Stromal cell of bone marrow (primary cell): Measurements from ENCODE around the gene NEK7.
A peak's percentile ranks its signal among the peaks of the same experiment; 100 is the strongest.

Source experiments
- DNase-seq: peaks from one replicate; pipeline ENCODE4 v3.0.0-alpha.2; 2012; ENCODE audit warnings: low read depth

The NEK7 gene

DNA sequence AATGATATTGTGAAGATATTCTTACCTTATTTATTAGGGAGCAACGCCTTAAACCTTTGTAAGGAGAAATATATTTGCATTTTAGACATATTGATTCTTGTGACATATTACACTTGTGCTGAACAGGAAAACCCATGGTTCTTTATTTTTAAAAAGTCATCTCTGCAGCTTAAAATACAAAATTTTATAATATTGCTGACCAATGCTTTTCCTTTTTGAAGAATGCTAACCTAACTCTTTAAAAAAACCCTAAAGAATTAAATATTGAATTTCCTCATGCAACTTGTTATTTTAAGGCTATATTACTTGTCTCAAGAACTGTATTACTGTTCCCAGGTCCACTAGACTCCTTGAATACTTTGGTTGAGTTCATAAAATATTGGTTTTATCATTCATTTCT lies 99.0 kb downstream of the NEK7 start:
- DNase-seq = no peak

DNA sequence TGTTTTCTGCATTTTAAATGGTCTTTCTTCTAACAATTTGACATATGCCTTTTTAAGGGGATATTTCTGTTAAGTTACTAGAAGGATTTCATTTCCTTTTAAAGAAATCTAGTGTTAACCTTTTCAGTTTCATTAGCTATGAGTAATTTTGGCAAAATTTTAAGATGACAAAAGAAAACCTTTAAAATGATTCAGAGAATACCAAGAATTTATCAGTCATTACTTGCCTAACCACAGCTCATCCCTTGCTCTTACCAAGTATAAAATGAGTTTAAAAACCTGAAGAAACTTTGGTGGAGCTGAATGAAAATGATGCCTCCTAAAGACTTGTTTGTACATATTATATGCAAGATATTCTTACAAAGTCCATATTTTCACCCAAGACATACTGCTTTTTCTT lies 101.7 kb downstream of the NEK7 start:
- DNase-seq = peak; percentile 41

DNA sequence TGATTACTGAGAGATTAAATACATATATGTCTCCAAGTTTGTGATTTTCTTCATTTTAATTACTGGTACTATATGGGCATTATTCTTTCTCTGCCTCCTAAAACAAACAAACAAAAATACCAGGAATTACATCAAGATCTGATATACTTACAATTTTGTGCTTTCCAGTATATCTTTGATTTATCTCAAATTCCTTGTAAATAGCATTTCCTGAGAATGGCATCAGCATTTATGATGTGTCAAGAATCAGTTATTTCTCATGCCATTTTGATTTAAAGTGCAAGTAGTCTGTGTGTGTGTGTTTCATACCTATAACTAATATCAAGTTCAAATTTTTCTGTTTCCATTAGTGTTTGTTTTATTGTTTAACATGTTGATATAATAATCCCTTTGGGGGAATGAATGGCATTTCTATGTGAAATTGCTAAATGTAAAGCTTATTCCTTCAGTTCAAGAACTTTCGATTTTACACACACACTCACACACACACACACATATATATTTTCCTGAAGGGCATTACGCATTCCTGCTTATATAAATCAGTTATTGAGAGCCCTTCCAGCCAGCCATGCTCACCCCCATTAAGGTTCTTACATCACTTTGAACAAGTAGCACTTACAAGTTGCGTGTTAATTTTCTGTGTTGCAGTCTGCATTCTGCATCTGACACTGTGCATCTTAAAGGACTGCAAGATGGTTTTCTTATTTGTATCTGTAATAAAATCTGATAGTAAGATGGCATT lies 102.7 kb downstream of the NEK7 start:
- DNase-seq = no peak

- no peak for DNase-seq
Observed at GRCh38 chr1:198261886-198262285, 105.1 kb downstream of the NEK7 start.

DNA sequence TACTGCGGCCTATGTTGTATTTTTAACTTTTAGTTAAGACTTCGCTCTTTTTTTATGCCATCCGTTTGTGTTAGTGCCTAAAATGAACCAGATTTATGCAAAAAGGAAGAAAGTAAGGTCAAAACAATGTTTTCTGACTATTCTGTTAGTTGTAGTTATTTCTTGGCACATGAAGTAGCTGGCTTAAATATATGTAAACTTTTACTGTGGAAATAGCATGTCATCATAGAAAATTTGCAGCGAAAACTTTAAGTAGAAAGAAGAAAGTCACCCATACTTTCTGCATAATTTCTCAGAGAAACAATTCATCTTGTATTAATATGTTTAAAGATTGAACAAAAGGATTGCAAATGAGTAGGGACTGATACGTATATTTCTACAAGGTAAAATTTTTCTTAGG lies 106.4 kb downstream of the NEK7 start:
- DNase-seq = no peak

DNA sequence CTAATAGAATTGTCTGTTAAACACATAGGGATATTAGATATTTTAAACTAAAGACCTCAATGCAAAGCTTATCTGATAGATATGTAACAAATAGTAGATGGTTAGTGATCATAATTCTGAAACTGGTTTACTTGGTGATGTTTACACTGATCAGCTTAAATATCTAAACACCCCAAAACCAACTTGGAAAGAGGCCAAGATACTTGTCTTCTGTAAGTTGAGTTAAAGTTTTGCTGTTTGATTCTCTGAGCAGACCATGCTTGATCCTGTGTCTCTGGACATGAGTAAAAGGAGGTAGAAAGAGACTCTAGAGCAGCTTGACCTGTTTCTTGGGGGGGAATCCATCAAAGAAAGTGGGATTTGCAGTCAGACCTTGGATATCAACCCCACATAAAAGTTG lies 107.5 kb downstream of the NEK7 start:
- DNase-seq = no peak

DNA sequence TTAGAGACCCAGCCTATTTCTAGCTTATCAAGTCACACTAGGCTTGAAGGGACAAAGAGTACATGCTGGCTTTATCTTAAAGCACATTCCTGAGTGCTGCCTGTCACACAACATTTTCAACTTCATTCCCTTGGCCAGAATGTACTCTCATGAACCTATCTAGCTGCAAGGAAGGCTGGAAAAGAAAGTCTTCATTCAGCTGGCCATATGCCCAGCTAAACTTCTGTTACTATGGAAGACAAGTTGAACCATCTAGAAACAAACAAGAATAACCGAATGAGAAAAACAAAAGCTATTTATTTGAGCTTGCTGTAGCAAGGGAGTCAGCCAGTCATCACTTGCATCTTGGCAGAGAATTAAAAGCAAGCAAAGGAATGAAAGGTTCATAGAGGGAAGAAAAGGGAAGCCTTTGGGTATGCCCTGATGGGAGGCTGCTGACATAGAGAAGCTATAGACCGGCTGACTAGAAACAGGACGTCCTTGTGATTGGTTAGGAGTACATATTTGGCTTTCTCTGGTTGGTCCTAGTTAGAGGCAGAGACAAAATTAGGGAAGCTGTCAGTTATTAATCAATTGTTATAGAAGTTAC lies 108.4 kb downstream of the NEK7 start:
- DNase-seq = peak; percentile 18

DNA sequence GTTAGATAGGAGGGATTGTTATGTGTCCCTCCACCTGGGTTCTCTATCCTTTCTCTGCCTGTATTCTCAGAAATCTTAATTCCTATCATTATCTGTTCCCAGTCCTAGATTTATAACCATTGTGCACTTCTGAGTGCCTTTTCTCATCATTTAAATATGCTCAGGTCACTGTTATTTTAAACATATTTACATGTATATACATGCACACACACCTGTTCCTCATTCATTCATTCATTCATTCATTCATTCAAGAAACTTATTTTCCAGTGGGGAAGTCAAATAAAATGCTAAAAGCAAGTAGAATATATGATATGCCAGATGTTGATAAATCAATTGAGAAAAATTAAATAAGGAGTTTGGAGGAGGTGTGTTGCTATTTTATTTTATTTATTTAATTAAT lies 110.3 kb downstream of the NEK7 start:
- DNase-seq = no peak

DNA sequence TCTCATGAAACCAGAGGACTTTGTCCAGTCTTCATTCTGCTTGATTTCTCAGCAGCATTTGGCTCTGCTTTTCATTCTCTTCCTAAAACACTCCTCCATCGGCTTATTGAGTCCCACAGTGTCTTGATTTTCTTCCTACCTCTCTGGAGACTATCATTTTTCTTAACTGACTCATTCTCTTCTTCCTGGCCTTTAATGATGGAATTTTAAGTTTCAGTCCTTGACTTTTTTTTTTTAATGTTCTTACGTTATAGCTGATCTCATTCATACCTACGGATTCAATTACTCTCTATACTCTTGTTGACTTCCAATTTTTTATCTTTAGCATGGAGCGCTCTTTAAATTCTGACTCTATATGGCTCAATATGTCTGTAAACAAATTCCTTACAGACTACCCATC lies 111.1 kb downstream of the NEK7 start:
- DNase-seq = peak; percentile 28

- DNase-seq = no peak
Observed at GRCh38 chr1:198268784-198269645, 112.2 kb downstream of the NEK7 start.

DNA sequence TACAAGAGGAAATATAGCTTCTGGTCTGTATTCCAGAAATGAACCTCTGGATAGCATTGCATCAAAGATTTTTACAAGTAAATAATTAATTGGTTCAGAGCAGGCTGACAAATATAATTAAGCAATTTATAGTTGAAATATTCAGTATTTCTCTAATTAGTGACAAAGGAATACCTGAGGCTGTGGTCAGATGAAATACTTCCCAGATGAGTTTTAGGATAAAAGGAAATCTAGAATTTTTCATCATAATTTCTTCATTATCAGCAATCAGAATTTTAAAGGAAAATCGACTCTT lies 112.8 kb downstream of the NEK7 start:
- no peak for DNase-seq

GRCh38 chr1:198270273-198270828 lies 113.6 kb downstream of the NEK7 start:
- DNase-seq = no peak

- no peak for DNase-seq
Observed at GRCh38 chr1:198271467-198271866, 114.7 kb downstream of the NEK7 start.

GRCh38 chr1:198272492-198272891 lies 115.7 kb downstream of the NEK7 start:
- no peak for DNase-seq

DNA sequence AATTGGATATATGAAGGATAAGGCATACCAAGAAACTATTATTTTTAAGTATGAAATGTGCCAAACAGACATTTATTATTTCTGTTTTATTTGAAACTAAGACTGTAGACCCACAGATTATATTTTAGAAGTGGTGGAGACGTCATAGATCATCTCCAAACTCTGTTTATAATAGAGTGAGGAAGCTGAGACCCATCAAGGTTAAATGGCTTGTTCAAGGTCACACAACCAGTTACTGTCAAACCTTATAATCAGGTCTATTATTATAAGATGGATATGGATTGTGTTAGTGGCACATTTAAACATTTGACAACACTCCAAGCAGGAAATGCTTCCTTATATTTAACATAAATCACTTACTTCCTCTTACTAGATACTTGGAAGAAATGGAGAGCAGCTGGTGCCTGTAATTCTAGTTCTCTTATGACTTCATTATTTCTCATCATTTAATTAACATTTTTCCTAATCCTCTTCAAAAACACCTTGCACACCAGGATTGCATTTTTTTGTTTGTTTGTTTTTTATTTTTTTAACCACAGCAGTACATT lies 117.0 kb downstream of the NEK7 start:
- DNase-seq = no peak

- DNase-seq = no peak
Observed at GRCh38 chr1:198275597-198275996, 118.8 kb downstream of the NEK7 start.

- no peak for DNase-seq
Observed at GRCh38 chr1:198276241-198276640, 119.4 kb downstream of the NEK7 start.

DNA sequence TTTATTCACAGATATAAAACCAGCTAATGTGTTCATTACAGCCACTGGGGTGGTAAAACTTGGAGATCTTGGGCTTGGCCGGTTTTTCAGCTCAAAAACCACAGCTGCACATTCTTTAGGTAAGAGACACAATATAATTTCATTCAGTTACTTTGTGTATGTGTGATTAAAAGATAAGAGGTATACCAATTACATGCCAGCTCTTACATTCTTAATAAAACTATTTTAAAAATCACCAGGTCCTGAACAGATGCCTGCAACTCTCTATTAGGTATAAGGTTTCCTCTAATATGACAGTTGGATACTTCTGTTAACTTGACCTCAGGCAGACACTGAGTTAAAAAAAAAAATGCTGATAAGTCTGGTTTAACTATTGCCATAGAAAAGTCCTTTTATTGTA lies 122.1 kb downstream of the NEK7 start:
- DNase-seq = no peak

GRCh38 chr1:198280080-198280479 lies 123.3 kb downstream of the NEK7 start:
- no peak for DNase-seq

DNA sequence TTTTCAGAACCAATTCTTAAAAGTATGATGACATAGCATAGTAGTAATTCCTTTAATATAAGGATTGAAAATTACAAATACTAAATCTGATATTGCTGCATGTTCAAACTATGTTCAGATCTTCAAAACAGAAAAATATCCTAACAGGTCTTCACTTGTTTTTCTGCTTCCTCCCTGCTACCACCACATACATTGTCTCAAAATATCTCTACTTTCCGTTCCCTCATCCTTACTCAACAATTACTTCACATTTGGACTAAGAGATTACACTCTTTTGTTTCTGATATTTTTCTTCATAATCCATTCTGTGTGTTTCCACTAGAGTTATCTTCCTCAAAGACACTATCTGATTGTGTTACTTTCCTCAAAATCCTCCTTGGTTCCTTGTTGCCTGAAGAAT lies 125.1 kb downstream of the NEK7 start:
- no peak for DNase-seq

DNA sequence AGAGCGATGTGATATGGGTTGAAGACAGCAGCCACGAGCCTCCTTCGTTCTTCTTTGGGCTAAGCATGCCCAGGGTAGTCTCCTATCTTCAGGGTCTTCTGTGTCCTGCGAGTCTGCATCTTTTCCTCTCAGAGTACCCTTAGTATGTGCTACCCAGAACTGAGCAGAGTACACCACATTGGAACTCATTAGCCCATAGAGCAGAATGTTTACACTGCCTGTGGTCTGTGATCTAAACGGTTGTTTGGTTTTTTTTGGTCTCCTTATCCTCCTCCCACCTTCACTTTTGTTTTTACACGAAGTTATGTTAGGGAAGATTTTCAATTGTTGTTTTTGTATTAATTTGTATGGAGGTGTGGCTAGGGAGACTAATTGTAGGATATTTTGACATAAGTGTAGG lies 126.4 kb downstream of the NEK7 start:
- no peak for DNase-seq

DNA sequence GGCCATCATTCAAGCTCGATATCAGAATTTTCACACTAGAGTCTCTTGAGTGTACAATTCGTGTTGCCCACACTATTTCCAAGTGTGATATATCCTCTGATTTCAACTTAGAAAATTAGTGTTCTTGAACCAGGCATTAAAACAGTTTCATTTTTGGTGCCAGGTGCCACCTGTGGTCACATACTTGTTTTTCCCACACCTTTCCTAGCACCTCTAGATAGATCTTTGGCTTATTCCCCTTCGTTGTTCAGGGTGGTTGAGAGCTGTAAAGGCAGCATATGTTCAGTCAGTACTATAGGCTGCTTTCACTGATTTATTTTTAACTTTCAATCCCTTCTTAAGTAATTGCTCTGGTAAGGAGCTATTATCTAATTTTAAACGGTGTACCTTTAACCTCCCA lies 131.1 kb downstream of the NEK7 start:
- DNase-seq = no peak
